Spleen (tissue), 7 donors: ENCODE data around the gene EGFR.

Experiments
- POLR2A ChIP-seq, 3 donors: fragments of 450-650 bp; IDR thresholded peaks; one replicate each; pipeline ENCODE4 v1.5.1; 2017; ENCODE audit warnings: antibody characterized with exemption in 3 of 3, mild to moderate bottlenecking in 1 of 3
- POLR2AphosphoS5 ChIP-seq, 3 donors: sonication (generic); formaldehyde crosslinking; IDR thresholded peaks; one replicate each; pipeline ENCODE4 v1.5.1; 2017; ENCODE audit warnings: antibody characterized with exemption in 3 of 3
- TF ChIP-seq, protein P1 (sequence below), 11 experiments: fragments of 200-600 bp in 7 of 11; fragments of 450-650 bp in 4 of 11; sonication (generic) in 4 of 11; IDR thresholded peaks in 8 of 11; conservative IDR thresholded peaks in 3 of 11; 1 replicate in 7 of 11; 2 replicates in 4 of 11; pipeline versions ENCODE4 v1.4.0 to v1.8.0; 2016 to 2021; ENCODE audit warnings: antibody characterized with exemption in 11 of 11, inconsistent platforms in 4 of 11, mild to moderate bottlenecking in 1 of 11
- donor health status: DM: no; HTN: no; CAD: no; lungs with moderate emphysema.
- donor health status: DM: no; HTN: no; CAD: no.
- donor health status: DM: no; HTN: no; CAD: no.

DNA sequence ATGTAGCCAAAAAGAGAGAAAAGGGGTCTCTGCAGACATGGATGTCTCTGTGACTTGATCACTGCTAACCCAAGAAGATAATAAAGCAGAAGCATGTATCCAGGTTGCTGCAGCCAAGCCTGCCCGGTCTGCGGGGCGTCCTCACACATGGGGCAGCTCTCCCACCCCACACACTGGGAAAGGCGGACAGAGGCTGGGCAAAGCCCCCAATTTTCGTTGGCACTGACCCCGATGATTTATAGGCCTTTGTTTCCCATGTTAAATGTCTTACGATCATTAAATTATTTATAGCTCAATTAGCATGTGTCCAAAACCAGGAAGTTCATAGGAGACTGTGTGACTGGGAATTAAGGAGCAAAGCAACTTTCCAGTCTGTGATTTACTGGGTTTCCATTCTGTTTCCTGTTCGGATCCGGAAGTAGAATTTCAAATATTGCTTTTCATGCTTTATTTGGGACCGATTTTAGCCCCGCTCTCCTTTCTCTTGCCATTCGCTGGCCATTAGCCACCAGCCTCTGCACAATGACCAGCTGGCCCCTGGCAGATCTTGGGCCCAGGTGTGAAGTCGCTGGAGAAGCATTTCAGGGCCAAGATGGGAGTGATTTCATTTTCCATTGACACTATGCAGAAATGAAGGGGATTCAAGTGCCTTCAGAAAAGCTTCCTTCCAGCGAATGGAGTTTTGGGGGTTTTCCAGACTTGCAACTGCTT lies 91.6 kb downstream of the EGFR start:
- TF ChIP-seq POLR2A (IDR thresholded peaks at IDR 0.05) (no peak), POLR2AphosphoS5 (IDR thresholded peaks at IDR 0.05) (no peak)
- TF ChIP-seq, protein P1, sequence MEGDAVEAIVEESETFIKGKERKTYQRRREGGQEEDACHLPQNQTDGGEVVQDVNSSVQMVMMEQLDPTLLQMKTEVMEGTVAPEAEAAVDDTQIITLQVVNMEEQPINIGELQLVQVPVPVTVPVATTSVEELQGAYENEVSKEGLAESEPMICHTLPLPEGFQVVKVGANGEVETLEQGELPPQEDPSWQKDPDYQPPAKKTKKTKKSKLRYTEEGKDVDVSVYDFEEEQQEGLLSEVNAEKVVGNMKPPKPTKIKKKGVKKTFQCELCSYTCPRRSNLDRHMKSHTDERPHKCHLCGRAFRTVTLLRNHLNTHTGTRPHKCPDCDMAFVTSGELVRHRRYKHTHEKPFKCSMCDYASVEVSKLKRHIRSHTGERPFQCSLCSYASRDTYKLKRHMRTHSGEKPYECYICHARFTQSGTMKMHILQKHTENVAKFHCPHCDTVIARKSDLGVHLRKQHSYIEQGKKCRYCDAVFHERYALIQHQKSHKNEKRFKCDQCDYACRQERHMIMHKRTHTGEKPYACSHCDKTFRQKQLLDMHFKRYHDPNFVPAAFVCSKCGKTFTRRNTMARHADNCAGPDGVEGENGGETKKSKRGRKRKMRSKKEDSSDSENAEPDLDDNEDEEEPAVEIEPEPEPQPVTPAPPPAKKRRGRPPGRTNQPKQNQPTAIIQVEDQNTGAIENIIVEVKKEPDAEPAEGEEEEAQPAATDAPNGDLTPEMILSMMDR (IDR thresholded peaks at IDR 0.05 in 8 of 11, conservative IDR thresholded peaks at IDR 0.05 in 3 of 11), result no peak
